IPS-11a (cell line): ENCODE results near the gene TRPM2.

ENCODE experiments used
- H3K4me3 ChIP-seq: one replicate; pipeline ENCODE4 v1.5.1; 2013; ENCODE audit warnings: low read depth, low read length, control low read depth

Gene TRPM2

GRCh38 chr21:44321846-44322450, 31.5 kb upstream of the TRPM2 start:
- H3K4me3 ChIP-seq: no peak overlapping the region

- no peak overlapping the region for H3K4me3 ChIP-seq
Measured at GRCh38 chr21:44322621-44323325, 30.6 kb upstream of the TRPM2 start.

GRCh38 chr21:44323591-44323990, 29.8 kb upstream of the TRPM2 start:
- no peak overlapping the region for H3K4me3 ChIP-seq

- no peak overlapping the region for H3K4me3 ChIP-seq
Measured at GRCh38 chr21:44324106-44324853, 29.1 kb upstream of the TRPM2 start.

GRCh38 chr21:44324854-44325107, 28.6 kb upstream of the TRPM2 start:
- H3K4me3 ChIP-seq: no peak overlapping the region

- H3K4me3 ChIP-seq: no peak overlapping the region
Measured at GRCh38 chr21:44325386-44326271, 27.8 kb upstream of the TRPM2 start.

GRCh38 chr21:44326272-44326647, 27.2 kb upstream of the TRPM2 start:
- no peak overlapping the region for H3K4me3 ChIP-seq

GRCh38 chr21:44326716-44327602, 26.5 kb upstream of the TRPM2 start:
- H3K4me3 ChIP-seq: no peak overlapping the region

GRCh38 chr21:44327603-44327974, 25.8 kb upstream of the TRPM2 start:
- no peak overlapping the region for H3K4me3 ChIP-seq

GRCh38 chr21:44328242-44328895, 25.1 kb upstream of the TRPM2 start:
- no peak overlapping the region for H3K4me3 ChIP-seq

GRCh38 chr21:44329086-44329889, 24.1 kb upstream of the TRPM2 start:
- no peak overlapping the region for H3K4me3 ChIP-seq

- no peak overlapping the region for H3K4me3 ChIP-seq
Measured at GRCh38 chr21:44329971-44330681, 23.3 kb upstream of the TRPM2 start.

GRCh38 chr21:44330698-44331097, 22.7 kb upstream of the TRPM2 start:
- H3K4me3 ChIP-seq: no peak overlapping the region

- no peak overlapping the region for H3K4me3 ChIP-seq
Measured at GRCh38 chr21:44331209-44331608, 22.2 kb upstream of the TRPM2 start.

- no peak overlapping the region for H3K4me3 ChIP-seq
Measured at GRCh38 chr21:44331650-44332307, 21.6 kb upstream of the TRPM2 start.

GRCh38 chr21:44332383-44332782, 21.0 kb upstream of the TRPM2 start:
- H3K4me3 ChIP-seq: no peak overlapping the region

GRCh38 chr21:44332965-44333364, 20.5 kb upstream of the TRPM2 start:
- no peak overlapping the region for H3K4me3 ChIP-seq
